NCI-H1417 treated with DMSO at 0.1 percent for 48 hours (cell line): ENCODE data around the gene IRF2.

Experiments
- DNase-seq: peaks from one replicate; lab custom pipeline; 2025; lab: John Stamatoyannopoulos, UW

Gene IRF2

DNA sequence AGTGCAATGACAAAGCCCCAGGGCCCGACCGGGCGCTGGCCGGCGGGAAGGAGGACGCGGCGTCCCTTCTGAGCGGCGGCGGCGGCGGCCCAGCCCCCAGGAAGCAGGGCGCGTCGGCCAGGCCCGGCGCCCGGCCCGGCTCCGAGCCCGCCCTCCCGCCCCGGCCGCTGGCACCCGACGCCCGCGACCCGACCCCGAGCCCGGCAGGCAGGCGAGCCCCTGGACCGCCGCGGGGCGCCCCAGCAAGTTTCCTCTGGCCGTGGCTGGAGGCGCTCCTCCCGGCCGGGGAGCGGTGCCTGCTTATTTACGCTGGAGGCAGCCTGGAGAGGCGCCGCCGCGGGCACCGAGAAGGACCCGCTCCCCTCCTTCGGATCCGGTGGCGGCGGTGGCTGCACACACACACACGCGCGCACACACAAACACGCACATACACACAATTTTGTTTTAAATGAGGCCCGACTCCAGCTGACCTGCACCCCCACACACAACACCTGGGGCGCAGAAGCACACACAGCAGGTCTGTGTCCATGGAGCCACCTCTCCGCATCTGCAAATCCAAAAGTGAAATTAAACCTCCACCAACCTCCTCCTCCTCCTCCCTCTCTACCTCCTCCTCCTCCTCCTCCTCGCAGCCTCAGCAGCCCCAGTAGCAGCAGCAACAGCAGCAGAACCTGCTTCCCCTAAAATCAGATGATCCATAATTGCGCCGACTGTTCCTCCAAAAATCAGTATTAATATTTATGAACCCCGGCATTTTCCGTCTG is 669 bp downstream of the IRF2 start:
- DNase-seq, result no peak

DNA sequence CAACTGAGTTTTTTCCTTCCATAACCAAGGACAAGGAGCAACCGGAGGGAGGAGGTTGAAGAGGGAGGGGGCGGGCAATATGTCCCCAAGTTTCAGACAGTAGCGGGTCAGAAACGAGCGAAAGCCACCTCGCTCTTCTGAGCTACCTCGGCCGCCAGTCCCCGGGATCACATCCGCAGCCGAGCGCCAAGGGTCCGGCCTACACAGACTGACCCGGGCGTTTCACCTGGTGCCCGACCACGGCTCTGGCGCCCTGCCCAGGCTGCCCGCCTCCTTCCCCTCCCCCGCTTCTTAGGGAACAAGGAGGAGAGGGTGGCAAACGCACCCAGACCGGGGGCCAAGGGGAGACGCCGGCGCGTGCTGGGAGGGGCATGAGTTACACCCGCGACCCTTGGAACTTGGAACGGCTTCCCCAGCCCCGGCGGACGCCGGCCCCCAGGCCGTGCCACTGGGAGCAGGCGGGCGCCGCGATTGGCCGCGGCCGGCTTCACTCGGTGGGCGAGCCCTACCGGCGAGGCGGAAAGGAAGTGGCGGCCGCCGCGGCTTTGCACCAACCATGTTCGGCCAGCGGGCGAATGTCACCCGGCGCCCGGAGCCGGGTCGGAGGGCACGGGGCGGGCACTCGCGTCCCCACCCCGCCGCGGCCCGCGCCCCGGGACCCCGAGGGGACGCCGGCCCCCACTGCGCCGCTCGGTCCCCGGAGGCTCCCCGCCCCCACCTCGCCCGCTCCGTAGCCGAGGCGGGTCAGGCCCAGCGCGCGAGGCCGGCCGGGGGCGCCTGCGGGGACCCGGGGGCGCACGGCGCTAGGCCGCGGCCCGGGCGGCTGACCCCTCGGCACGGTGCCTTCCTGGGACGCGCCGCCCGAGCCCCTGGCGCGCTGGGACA is 1.5 kb downstream of the IRF2 start:
- DNase-seq, result no peak

DNA sequence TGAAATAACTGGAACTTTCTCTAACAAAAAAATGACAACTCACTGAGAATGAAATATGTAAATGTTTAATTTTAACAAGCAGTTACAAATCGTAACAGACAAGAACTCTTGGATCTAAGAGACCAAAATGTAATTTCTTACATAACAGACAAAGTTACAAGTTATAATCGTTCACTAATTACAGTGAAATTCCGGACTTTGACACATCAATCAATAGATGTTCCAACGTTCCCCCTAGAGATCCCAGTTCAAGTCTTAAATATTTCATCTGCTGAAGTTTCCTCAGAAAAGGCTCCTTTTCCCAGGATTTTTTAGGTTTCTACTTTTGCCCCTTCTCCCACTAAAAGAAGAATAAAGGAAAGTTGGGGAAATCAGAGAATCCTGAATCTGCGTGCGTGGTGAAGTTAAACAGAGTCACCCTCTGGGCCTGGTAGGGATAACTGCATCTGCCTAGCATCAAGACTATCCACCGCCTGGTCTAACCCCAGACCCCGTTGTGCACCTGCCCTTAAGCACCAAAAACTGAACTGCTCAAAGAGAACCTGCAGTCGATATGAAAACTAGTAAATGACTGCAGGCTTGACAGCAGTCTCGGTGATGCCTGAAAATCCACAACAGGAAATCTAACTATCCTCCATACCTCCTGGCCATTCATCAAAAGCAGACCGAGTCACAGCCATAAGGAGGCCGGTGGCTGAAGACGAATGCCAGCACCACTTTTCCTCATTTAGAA is 2.3 kb downstream of the IRF2 start:
- no peak for DNase-seq

DNA sequence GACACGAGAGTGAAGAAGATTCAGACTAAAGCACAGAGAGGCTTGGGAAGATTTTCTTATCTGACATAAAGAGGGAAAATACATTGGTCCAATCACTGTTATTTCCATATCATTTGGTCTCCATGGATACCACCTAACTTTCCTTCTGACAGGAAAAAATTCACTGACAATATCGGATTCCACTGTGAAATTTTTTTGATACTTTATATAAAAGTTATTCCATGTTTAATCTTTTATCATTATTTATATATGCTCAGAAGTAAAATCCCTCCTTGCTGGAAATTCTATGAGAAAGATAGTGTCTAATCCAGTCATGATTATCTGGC is 3.6 kb downstream of the IRF2 start:
- DNase-seq, result no peak

DNA sequence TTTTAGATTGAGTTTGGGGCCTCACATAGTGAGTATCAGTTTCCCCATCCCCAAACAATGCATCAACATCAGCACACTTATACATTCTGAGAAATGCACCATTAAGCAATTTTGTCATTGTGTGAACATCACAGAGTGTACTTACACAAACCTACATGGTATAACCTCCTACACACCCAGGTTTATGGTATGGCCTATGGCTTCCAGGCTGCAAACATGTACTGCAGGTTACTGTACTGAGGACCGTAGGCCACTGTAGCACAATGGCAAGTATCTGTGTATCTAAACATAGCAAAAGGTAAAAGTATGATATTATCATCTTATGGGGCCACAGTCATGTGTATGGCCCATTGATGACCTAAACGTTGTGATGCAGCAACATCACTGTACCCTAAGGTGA is 7.7 kb downstream of the IRF2 start:
- DNase-seq, result no peak

DNA sequence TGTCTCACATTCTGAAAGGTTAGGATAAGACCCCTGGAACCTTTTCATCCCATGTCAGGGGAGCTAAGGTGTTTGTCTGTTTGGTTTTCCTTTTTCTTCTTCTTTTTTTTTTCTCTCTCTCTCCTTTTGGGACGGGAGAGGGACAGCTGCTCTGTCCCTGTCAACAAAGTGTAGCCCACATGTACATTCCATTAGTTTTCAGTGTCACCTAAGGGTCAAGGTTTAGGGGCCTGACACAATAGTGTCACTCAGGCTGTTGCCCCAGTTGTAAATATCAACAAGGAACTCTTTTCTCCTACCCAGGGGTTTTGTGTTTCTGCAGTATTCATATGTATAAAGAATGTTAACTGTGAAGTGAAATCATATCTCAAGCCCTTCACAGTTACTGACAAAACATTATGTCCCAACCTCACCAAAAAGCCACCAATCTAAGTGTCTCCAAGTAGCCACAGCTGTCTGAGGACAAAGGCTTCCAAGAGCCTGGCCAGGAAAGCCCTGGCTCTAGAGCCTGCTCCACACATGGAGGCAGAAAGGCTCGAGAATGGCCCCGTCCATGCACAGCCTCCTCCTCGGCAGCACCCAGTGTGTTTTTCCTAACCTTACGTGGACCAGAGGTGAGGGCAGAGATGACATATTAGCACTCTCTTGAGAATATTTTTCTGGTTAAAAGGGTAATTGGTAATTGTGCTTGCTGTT is 9.4 kb downstream of the IRF2 start:
- DNase-seq, result no peak

DNA sequence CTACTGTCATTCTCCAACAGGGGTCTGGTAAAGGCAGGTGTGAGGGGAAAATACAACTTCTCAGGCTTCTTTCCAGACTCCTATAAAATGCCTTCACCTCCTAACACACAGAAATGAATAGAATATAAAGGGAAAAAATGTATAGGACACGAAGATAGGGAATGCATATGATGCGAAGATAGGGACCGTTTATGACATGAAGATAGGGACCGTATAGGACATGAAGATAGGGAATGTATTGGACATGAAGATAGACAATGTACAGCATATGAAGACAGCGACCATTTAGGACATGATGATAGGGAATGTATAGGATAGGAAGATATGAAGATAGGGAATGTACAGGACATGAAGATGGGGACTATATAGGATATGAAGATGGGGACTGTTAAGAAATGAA is 10.5 kb downstream of the IRF2 start:
- no peak for DNase-seq

DNA sequence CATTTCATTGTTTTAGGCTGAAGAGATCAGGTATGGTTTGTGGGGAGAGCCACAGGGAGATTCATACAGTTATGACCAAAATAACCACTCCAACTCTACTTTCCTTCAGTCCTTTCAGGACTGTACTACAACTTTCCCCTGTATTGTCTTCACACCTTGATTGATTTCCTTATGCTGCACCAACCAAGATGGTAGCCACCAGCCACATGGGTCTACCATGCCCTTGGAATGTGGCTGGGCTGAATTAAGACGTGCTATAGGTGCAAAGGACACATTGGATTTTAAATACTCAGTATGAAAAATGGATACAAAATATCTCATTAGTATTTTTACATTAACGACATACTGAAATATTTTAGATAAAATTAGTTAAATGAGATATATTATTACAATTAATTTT is 11.2 kb downstream of the IRF2 start:
- no peak for DNase-seq

DNA sequence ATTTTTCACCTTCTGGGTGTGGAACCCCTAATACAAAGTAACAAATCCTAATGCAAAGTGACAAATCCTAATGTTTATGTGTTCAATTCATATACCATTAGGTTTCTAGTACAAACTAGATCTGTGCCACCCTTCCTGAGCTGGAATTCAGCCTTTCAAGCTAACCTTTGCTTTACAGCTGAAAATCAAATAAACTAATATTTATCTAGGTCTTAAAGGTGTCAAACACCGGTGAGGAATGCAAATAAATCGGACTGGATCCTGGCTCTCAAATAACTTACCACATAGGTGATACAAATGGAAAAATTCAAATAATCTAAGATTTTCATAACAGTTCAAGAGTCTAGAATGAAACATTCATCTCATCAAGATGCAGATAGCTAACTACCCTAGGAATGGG is 11.6 kb downstream of the IRF2 start:
- DNase-seq, result no peak

DNA sequence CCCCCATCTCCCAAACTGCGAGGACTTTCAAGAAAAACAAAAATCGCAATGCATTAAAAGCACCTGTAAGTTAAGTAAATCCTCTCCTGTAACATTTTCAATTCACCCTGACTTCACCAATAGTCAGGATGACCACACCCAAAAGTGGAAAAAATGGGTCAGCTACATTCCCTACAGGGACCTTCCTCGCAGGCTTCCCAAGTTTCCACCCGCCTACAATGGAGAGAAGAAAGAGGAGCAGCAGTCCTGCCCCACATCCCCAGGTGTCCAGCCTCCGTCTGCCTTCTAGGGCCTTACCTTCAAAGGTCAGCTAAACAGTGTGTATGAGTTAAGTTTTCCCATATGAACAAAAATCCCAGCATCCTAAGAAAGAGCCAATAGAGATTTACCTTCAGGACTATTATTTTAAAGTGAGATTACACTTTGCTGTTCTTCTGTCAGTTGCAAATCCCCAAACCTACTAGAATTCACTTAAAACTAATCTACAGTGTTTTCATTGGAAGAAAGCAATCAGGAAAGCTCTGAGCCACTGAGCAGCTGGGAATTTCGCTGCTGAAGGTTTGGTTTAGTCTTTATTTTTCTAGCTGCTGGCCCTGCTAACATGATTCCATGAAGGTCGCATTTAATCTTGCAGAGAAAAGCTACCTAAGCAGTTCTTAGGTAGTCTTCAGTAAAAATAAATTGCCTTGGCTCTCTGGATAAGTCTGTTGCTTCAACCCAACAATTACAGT is 12.5 kb downstream of the IRF2 start:
- no peak for DNase-seq

DNA sequence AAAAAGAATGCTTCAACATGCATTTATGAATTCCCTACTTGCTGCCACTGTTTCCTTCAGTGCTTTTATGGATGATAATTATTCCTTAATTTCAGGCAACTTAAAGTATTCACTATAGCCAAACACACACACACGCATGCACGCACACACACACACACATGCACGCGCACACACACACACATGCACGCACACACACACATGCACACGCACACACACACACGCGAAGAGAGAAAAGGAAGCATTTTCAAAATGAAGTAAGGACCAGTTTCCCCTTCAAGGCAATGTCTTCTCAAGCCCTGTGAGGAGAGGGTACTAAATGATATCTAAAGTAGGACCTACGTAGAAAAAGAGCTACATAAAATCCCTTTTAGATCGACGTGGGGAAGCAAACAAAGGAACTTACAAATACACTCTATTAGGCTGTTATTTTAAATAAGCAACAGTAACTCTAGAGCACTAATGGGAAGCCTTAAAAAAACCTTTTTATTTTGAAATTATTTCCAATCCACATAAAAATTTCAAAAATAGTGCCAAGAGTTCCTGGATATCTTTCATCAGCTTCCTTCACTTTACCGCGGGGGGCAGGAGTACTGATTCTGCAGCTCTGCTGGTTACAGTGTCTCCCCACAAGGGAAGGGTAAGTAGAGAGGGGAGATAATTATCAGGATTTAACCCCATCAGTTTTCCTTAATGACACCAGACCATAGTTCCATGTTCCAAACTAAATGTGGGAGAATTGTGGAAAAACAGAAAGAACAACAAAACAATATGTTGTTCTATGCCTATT is 13.7 kb downstream of the IRF2 start:
- no peak for DNase-seq

DNA sequence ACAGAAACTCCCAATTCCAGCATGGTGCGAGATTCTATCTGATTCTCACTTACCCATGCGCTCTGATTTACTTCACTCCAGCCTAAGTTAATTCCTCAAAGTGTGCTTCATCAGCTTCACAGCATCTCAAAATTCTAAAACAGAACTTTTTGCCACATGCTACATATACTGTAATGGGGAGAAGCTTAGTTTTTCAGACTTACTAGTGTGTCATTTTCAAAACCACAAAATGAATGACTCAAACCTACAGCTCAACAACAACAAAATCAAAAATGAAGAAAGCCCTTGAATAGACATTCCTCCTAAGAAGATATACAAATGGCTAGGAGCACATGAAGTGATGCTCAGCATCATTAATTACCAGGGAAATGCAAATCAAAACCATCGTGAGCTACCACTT is 14.9 kb downstream of the IRF2 start:
- no peak for DNase-seq

DNA sequence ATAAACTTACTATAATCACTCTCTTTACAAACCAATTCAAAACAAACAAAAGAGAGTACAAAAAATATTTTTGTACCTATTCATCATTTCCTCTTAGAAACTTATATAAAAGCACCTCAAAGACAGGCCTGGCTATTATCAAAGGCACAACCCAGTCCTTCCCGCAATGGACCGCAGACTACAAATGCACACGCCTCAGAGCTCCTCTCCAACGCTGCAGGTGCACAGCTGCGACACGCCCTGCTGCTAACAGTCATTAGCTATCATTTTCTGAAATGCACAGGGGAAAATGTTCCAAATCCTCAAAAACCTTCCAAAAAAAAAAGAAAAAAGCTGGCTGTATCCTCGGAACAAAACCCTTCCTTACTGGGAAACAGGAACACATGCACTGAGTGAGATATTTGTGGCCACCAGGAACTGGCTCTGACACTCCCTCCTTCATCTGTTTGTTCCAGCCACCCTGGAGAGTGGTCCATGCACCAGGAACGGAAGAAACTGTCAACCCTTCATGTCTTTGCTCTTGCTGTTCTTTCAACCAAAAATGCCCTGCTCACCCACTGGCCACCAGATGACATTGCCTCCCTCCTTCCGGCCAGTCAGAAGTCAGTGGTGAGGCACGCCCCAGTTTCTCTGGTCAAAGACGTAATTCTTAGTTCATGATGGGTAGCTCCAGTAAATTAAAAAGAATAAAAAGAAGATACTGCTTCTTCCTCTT is 16.7 kb downstream of the IRF2 start:
- no peak for DNase-seq

DNA sequence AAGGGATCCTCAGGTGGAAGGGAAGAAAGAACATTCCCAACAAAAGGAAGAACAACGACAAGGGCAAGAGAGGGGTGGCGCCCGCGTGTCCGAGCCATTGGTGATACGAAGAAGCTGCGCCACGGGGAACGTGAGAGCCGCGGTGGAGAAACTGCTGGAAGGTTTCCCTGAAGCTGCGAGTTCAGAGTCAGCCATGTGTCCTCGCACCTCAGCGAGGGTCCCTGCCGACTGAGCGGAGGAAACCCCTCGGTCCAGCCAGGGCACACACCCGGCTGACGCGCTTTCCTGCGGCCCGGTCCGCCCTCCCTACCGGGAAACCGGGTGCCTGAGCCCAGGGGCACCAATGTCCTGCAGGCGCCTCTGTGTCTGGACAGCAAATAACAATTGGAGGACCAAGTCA is 18.0 kb downstream of the IRF2 start:
- no peak for DNase-seq

DNA sequence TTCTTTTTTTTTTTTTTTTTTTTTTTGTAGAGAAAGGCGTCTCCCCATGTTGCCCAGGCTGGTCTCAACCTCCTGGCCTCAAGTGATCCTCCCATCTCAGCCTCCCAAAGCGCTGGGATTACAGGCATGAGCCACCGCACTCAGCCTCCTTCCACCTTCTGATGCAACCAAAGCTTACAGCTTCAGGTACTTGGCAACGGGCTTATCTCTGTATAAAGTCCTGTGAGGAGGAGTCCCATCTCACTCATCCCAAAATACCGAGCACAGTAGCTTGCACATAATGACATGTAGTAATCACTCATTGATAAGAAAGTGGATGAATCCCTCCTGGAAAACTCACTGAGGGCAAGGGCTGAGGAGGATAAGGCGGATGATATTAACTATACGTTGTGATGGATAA is 19.1 kb downstream of the IRF2 start:
- DNase-seq, result no peak

DNA sequence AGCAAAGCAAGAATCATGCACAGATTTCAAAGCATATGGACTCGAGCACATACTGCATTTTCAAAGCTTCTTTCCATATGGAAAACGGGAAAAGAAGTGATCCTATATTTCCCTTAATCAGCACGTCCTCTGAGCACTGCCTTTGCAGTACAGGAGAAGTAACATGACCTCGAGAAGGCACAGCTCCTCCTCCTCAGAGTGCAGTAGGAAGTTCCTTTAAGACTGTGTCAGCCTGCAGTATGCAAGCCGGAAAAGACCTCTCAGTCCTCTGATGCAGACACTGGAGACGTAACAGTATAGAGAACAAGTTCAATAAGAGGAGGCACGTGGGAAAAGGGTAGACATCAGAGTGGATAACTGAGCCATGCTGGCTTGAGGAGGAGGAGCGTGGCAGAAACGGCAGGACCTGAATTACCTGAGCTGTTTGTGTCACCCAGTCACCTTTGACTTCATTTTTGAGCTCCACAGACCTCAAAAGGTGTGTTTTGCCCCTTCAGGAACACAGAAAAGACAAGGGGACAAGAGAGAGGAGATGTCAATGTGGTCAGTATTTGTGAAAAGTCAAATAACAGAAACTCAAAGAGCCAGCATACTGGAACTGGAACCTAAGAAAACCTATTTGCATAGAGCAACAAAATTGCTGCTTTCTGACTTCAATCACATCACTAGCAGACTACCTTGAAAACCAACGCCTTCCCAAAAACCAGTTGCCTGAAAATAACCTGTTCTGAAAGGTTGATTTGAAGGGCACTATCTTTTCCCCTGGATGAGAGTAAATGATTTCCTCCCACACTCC is 20.8 kb downstream of the IRF2 start:
- no peak for DNase-seq

DNA sequence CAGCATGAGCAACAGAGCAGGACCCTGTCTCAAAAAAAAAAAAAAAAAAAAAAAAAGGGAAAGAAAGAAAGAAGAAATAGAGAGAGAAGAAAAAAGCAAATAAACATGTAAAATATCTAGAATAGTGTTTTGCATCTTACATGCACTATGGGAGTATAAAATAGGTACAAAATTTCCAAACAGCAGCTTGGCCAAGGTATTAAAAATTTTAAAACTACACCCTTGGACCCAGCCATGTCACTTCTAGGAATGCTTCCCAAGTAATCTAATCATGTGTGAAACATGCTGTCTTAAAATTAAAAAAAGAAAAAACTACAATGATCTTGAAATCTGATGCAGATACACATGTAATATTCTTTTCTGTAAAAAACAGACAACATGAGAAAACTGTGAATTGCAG is 21.6 kb downstream of the IRF2 start:
- no peak for DNase-seq

DNA sequence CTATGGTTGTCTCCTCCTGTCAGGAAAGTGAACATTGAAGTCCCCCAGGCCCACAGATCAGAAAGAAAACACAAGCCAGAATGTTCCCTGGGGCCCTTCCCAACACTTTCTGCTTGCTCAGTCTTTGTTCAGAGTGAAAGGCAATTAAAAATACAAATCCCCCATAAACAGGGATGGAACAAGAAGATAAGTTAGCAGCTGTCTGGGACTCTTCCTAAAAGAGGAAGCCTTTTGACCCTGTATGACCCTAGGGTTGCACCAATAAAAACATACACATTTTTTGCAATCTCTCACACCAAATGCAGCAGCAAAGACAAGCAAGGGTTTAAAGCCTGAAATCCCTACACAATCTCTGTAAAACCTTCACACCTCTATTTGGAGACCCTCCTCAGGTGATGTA is 22.6 kb downstream of the IRF2 start:
- no peak for DNase-seq
